Gastrocnemius medialis (tissue), 4 donors: ENCODE results near the gene XPNPEP2. TPM values are rescaled to one million over a fixed set of nuclear protein-coding genes. Genes with fewer than 3 reads are reported as not detected.

ENCODE experiments used
- ATAC-seq, 2 donors: fragments of 150-250 bp; one replicate each; pipeline ENCODE4 v1.9.1; 2016
- DNase-seq, 2 donors: peaks; one replicate each; pipeline ENCODE4 v3.0.0-alpha.2; 2019
- H3K27ac ChIP-seq, 4 donors: fragments of 200-600 bp; sonication (generic); 1 replicate in 1 of 4; 2 replicates in 3 of 4; pipeline ENCODE4 v1.5.1; 2016 to 2018; ENCODE audit warnings: mild to moderate bottlenecking in 2 of 4, moderate library complexity in 1 of 4
- H3K27me3 ChIP-seq, 3 donors: fragments of 200-600 bp; sonication (generic) in 2 of 3; 1 replicate in 1 of 3; 2 replicates in 2 of 3; pipeline versions ENCODE4 v1.5.1 to v1.6.0; 2016 to 2019; ENCODE audit warnings: mild to moderate bottlenecking in 1 of 3, moderate library complexity in 1 of 3
- H3K36me3 ChIP-seq, 2 donors: fragments of 200-600 bp; sonication (generic) in 1 of 2; one replicate each; pipeline ENCODE4 v1.5.1; 2017 to 2018
- H3K4me1 ChIP-seq, 2 donors: fragments of 200-600 bp; sonication (generic) in 1 of 2; one replicate each; pipeline ENCODE4 v1.5.1; 2016 to 2017; ENCODE audit warnings: mild to moderate bottlenecking in 2 of 2
- H3K4me3 ChIP-seq, 4 donors: fragments of 200-600 bp; sonication (generic) in 3 of 4; 1 replicate in 1 of 4; 2 replicates in 3 of 4; pipeline ENCODE4 v1.5.1; 2016 to 2019; ENCODE audit warnings: mild to moderate bottlenecking in 2 of 4
- H3K9me3 ChIP-seq, 3 donors: fragments of 200-600 bp; sonication (generic) in 2 of 3; 1 replicate in 1 of 3; 2 replicates in 2 of 3; pipeline ENCODE4 v1.5.1; 2016 to 2019
- POLR2A ChIP-seq, 2 donors: fragments of 450-650 bp; IDR thresholded peaks; one replicate each; pipeline ENCODE4 v1.6.1; 2017; ENCODE audit warnings: antibody characterized with exemption in 2 of 2, mild to moderate bottlenecking in 2 of 2, moderate library complexity in 2 of 2
- in situ Hi-C, 4 donors: fragments of 200-750 bp; cut with MboI; loops; one replicate each; pipeline versions ENCODE4 v1.15.0 to v1.8.0; 2017; ENCODE audit warnings: low sequenced_read_pairs in 4 of 4
- intact Hi-C: fragments of 100-400 bp; cut with DNase I; formaldehyde crosslinking; loops from one replicate; pipeline ENCODE4 v1.15.1; 2023; ENCODE audit warnings: low total_unique reads
- total RNA-seq, 4 donors: library from RNA; depleted of rRNA; stranded (reverse); fragments of >200 nt; gene quantifications; one replicate each; pipeline versions ENCODE4 v1.1.0 to v1.2.3, GENCODE V29; 2016
- TF ChIP-seq, protein P1 (sequence below), 5 experiments: fragments of 450-650 bp in 3 of 5; fragments of 200-600 bp in 2 of 5; sonication (generic) in 2 of 5; IDR thresholded peaks in 4 of 5; conservative IDR thresholded peaks in 1 of 5; 1 replicate in 4 of 5; 2 replicates in 1 of 5; pipeline ENCODE4 v1.5.1; 2016 to 2019; ENCODE audit warnings: antibody characterized with exemption in 5 of 5, mild to moderate bottlenecking in 3 of 5, moderate library complexity in 3 of 5

The XPNPEP2 gene
- total RNA-seq, 4 donors from 2014 or later, result 0.15 to 2.0 (median 0.87) TPM

GRCh38 chrX:129760981-129761380 is 22.2 kb downstream of the XPNPEP2 start:
- Histone ChIP-seq H3K4me3 (no peak overlapping the region), H3K36me3 (no peaks in the 10 kb centered on the region), H3K9me3 (no peaks in the 10 kb centered on the region), H3K4me1 (no peaks in the 10 kb centered on the region), H3K27me3 (peaks cover 0 to 2% (median 0%) of the 10 kb centered on the region in 3 donors), H3K27ac (no peak overlapping the region)
- ATAC-seq (no peak), DNase-seq (no peak)
- intact Hi-C loops (no loop called here), in situ Hi-C loops (no loop called here)
- no peak for TF ChIP-seq POLR2A (IDR thresholded peaks at IDR 0.05)
- TF ChIP-seq, protein P1, sequence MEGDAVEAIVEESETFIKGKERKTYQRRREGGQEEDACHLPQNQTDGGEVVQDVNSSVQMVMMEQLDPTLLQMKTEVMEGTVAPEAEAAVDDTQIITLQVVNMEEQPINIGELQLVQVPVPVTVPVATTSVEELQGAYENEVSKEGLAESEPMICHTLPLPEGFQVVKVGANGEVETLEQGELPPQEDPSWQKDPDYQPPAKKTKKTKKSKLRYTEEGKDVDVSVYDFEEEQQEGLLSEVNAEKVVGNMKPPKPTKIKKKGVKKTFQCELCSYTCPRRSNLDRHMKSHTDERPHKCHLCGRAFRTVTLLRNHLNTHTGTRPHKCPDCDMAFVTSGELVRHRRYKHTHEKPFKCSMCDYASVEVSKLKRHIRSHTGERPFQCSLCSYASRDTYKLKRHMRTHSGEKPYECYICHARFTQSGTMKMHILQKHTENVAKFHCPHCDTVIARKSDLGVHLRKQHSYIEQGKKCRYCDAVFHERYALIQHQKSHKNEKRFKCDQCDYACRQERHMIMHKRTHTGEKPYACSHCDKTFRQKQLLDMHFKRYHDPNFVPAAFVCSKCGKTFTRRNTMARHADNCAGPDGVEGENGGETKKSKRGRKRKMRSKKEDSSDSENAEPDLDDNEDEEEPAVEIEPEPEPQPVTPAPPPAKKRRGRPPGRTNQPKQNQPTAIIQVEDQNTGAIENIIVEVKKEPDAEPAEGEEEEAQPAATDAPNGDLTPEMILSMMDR (IDR thresholded peaks at IDR 0.05 in 4 of 5, conservative IDR thresholded peaks at IDR 0.05 in 1 of 5), result no peak

GRCh38 chrX:129761596-129761995 is 22.8 kb downstream of the XPNPEP2 start:
- intact Hi-C loops (no loop called here), in situ Hi-C loops (no loop called here)
- Histone ChIP-seq H3K4me3 (no peak overlapping the region), H3K4me1 (no peaks in the 10 kb centered on the region), H3K9me3 (no peaks in the 10 kb centered on the region), H3K27ac (no peak overlapping the region), H3K36me3 (no peaks in the 10 kb centered on the region), H3K27me3 (no peaks in the 10 kb centered on the region)
- DNase-seq (no peak), ATAC-seq (no peak)
- TF ChIP-seq POLR2A (IDR thresholded peaks at IDR 0.05), result no peak
- TF ChIP-seq, protein P1 (IDR thresholded peaks at IDR 0.05 in 4 of 5, conservative IDR thresholded peaks at IDR 0.05 in 1 of 5), result no peak

GRCh38 chrX:129762448-129762847 is 23.7 kb downstream of the XPNPEP2 start:
- intact Hi-C loops (no loop called here), in situ Hi-C loops (no loop called here)
- Histone ChIP-seq H3K27me3 (no peaks in the 10 kb centered on the region), H3K27ac (no peak overlapping the region), H3K4me1 (no peaks in the 10 kb centered on the region), H3K4me3 (no peak overlapping the region), H3K9me3 (no peaks in the 10 kb centered on the region), H3K36me3 (no peaks in the 10 kb centered on the region)
- TF ChIP-seq POLR2A (IDR thresholded peaks at IDR 0.05), result no peak
- TF ChIP-seq, protein P1 (IDR thresholded peaks at IDR 0.05 in 4 of 5, conservative IDR thresholded peaks at IDR 0.05 in 1 of 5), result no peak
- DNase-seq, result no peak
- ATAC-seq, result no peak

DNA sequence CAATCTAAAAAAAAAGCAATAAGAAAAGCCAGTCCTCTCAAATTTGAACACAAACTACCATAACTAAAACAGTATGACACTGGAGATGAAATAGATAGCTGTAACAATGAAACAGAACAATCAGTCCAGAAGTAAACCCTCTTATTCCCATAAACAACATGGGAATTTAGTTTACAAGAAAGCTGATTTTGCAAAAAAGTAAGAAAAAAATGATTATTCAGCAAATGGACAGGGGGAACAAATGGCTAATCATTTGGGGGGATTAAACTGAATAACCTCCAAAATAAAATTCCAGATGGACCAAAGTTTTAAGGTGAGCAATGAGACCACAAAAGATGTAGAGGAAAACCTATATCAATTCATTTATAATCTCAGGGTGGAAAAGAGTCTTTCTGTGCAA is 24.9 kb downstream of the XPNPEP2 start:
- Histone ChIP-seq H3K27me3 (no peaks in the 10 kb centered on the region), H3K27ac (no peak overlapping the region), H3K4me3 (no peak overlapping the region), H3K4me1 (no peaks in the 10 kb centered on the region), H3K36me3 (no peaks in the 10 kb centered on the region), H3K9me3 (no peaks in the 10 kb centered on the region)
- TF ChIP-seq, protein P1 (IDR thresholded peaks at IDR 0.05 in 4 of 5, conservative IDR thresholded peaks at IDR 0.05 in 1 of 5), result no peak
- TF ChIP-seq POLR2A (IDR thresholded peaks at IDR 0.05), result no peak
- DNase-seq (no peak), ATAC-seq (no peak)
- in situ Hi-C loops (no loop called here), intact Hi-C loops (no loop called here)

DNA sequence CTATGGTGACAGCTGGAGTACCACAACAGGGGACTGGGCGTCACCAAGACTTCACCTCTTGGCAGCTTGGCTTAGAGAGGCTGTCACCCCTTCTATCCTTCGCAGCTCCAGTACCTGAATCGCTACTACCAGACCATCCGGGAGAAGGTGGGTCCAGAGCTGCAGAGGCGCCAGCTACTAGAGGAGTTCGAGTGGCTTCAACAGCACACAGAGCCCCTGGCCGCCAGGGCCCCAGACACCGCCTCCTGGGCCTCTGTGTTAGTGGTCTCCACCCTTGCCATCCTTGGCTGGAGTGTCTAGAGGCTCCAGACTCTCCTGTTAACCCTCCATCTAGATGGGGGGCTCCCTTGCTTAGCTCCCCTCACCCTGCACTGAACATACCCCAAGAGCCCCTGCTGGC is 29.4 kb downstream of the XPNPEP2 start:
- H3K27me3 ChIP-seq, result no peaks in the 10 kb centered on the region
- no peak overlapping the region for H3K4me3 ChIP-seq
- in situ Hi-C loops, result no loop called here
- DNase-seq, result no peak
- H3K9me3 ChIP-seq, result no peaks in the 10 kb centered on the region
- no peak overlapping the region for H3K27ac ChIP-seq
- TF ChIP-seq, protein P1 (IDR thresholded peaks at IDR 0.05 in 4 of 5, conservative IDR thresholded peaks at IDR 0.05 in 1 of 5), result no peak
- TF ChIP-seq POLR2A (IDR thresholded peaks at IDR 0.05), result no peak
- intact Hi-C loops, result no loop called here
- ATAC-seq, result no peak
- no peaks in the 10 kb centered on the region for H3K4me1 ChIP-seq
- no peaks in the 10 kb centered on the region for H3K36me3 ChIP-seq
